Fibroblast of pulmonary artery (primary cell): Measurements from ENCODE around the gene LRRTM1.

ENCODE experiments used
- DNase-seq: peaks from one replicate; pipeline ENCODE4 v3.0.0-alpha.2; 2010; ENCODE audit warnings: low read depth
- H3K4me3 ChIP-seq: replicated peaks from 2 replicates; pipeline ENCODE4 v1.5.1; 2011; ENCODE audit warnings: low read depth, mild to moderate bottlenecking, control low read depth, low read length, moderate library complexity
- CTCF ChIP-seq: IDR thresholded peaks from 2 replicates; pipeline ENCODE4 v1.5.1; 2011; ENCODE audit warnings: mild to moderate bottlenecking, control low read depth, low read length, inconsistent platforms; ENCODE audit errors: missing control alignments

The LRRTM1 gene

GRCh38 chr2:80335411-80335810 lies 30.9 kb upstream of the LRRTM1 start:
- DNase-seq: no peak
- TF ChIP-seq CTCF: no peak
- H3K4me3 ChIP-seq: no peak overlapping the region

- TF ChIP-seq CTCF: no peak
- DNase-seq: no peak
- H3K4me3 ChIP-seq: no peak overlapping the region
Observed at GRCh38 chr2:80333886-80334285, 29.3 kb upstream of the LRRTM1 start.

GRCh38 chr2:80330527-80331450 lies 26.2 kb upstream of the LRRTM1 start:
- no peak for TF ChIP-seq CTCF
- DNase-seq: no peak
- H3K4me3 ChIP-seq: no peak overlapping the region

GRCh38 chr2:80329491-80329890 lies 24.9 kb upstream of the LRRTM1 start:
- no peak for TF ChIP-seq CTCF
- no peak overlapping the region for H3K4me3 ChIP-seq

GRCh38 chr2:80328159-80328571 lies 23.6 kb upstream of the LRRTM1 start:
- no peak for TF ChIP-seq CTCF
- DNase-seq: no peak
- H3K4me3 ChIP-seq: no peak overlapping the region

More at GRCh38 chr2:80329491-80329890, 24.9 kb upstream of the LRRTM1 start:
- no peak for DNase-seq

- no peak for DNase-seq
- H3K4me3 ChIP-seq: no peak overlapping the region
- TF ChIP-seq CTCF: no peak
Observed at GRCh38 chr2:80326861-80327260, 22.3 kb upstream of the LRRTM1 start.

GRCh38 chr2:80326214-80326613 lies 21.7 kb upstream of the LRRTM1 start:
- peak; percentile 49 for DNase-seq
- no peak overlapping the region for H3K4me3 ChIP-seq
- TF ChIP-seq CTCF: peak; percentile 38
